OCI-LY7 (cell line): ENCODE measurements around the gene ZBED2. TPM values are rescaled to one million over a fixed set of nuclear protein-coding genes. Genes with fewer than 3 reads are reported as not detected.

Source experiments
- BruUV-seq: library from RNA; stranded (reverse); fragments of 400-500 nt; replicated peaks from 2 replicates; lab custom pipeline; 2021; lab: Mats Ljungman, UMichigan
- CTCF ChIA-PET: fragments of 300-600 bp; sonication (Branson Sonifier 250); formaldehyde crosslinking; loops from one replicate; lab custom pipeline; 2022; ENCODE audit warnings: antibody characterized with exemption; ENCODE audit not compliant: unreplicated experiment; lab: Charles Lee
- POLR2A ChIA-PET: fragments of 300-600 bp; sonication (Branson Sonifier 250); formaldehyde crosslinking; loops from one replicate; lab custom pipeline; 2022; ENCODE audit warnings: antibody characterized with exemption; lab: Charles Lee
- DNase-seq: peaks from one replicate; pipeline ENCODE4 v3.0.0-alpha.2; 2015; ENCODE audit warnings: low spot score
- H2AFZ ChIP-seq: fragments of 200-600 bp; sonication (generic), shearing (Covaris generic); 2 replicates; pipeline ENCODE4 v1.6.1; 2014; ENCODE audit warnings: mild to moderate bottlenecking, antibody characterized with exemption, low read length, moderate library complexity
- H3K27ac ChIP-seq: fragments of 200-600 bp; sonication (generic); 2 replicates; pipeline ENCODE4 v1.5.1; 2014; ENCODE audit warnings: mixed run types, low read depth, mild to moderate bottlenecking, moderate library complexity, low read length, inconsistent platforms; ENCODE audit not compliant: poor library complexity, severe bottlenecking
- H3K36me3 ChIP-seq: fragments of 200-600 bp; sonication (generic); 2 replicates; pipeline ENCODE4 v1.6.1; 2014; ENCODE audit warnings: mild to moderate bottlenecking, antibody characterized with exemption, low read length, moderate library complexity, mixed read lengths; ENCODE audit not compliant: insufficient read depth
- H3K4me1 ChIP-seq: fragments of 200-600 bp; sonication (generic); 2 replicates; pipeline ENCODE4 v1.5.1; 2014; ENCODE audit warnings: mild to moderate bottlenecking, low read length; ENCODE audit not compliant: insufficient read depth, poor library complexity, severe bottlenecking
- H3K4me2 ChIP-seq: fragments of 200-600 bp; sonication (generic); 2 replicates; pipeline ENCODE4 v1.6.1; 2014; ENCODE audit warnings: mild to moderate bottlenecking, low read length
- H3K4me3 ChIP-seq: fragments of 200-600 bp; sonication (generic); 2 replicates; pipeline ENCODE4 v1.5.1; 2014; ENCODE audit warnings: mild to moderate bottlenecking, low read depth, low read length; ENCODE audit not compliant: poor library complexity, severe bottlenecking
- H3K79me2 ChIP-seq: fragments of 200-600 bp; sonication (generic); 2 replicates; pipeline ENCODE4 v1.6.1; 2016; ENCODE audit warnings: low read depth, mild to moderate bottlenecking, low read length, moderate library complexity, mixed read lengths; ENCODE audit not compliant: insufficient read depth
- H3K9me2 ChIP-seq: fragments of 200-600 bp; sonication (generic); 2 replicates; pipeline ENCODE4 v1.6.1; 2016; ENCODE audit warnings: mild to moderate bottlenecking, low read length, mixed read lengths; ENCODE audit not compliant: insufficient read depth
- H3K9me3 ChIP-seq: fragments of 200-600 bp; sonication (generic); 2 replicates; pipeline ENCODE4 v1.6.1; 2014; ENCODE audit warnings: mild to moderate bottlenecking, mixed run types, low read length, mixed read lengths
- H4K20me1 ChIP-seq: fragments of 200-600 bp; sonication (generic); 2 replicates; pipeline ENCODE4 v1.6.1; 2014; ENCODE audit warnings: mild to moderate bottlenecking, antibody characterized with exemption, low read length, moderate library complexity, mixed read lengths; ENCODE audit not compliant: insufficient read depth
- CTCF ChIP-seq: fragments of 200-600 bp; sonication (generic); conservative IDR thresholded peaks from 2 replicates; pipeline ENCODE4 v1.5.1; 2014; ENCODE audit warnings: mild to moderate bottlenecking, antibody characterized with exemption, low read length, moderate library complexity, mixed read lengths
- EZH2phosphoT487 ChIP-seq: fragments of 200-600 bp; sonication (generic); IDR thresholded peaks from 2 replicates; pipeline ENCODE4 v1.6.1; 2018; ENCODE audit warnings: low read depth, borderline replicate concordance, mild to moderate bottlenecking, mixed run types, antibody characterized with exemption, low read length, moderate library complexity, mixed read lengths
- intact Hi-C: fragments of 100-400 bp; cut with micrococcal nuclease; formaldehyde crosslinking; loops from one replicate; pipeline ENCODE4 v1.10.0; 2022; ENCODE audit not compliant: unreplicated experiment
- total RNA-seq, 2 experiments: library from RNA; depleted of rRNA in 1 of 2; stranded (reverse); fragments of >200 nt in 1 of 2; shearing (Covaris generic) in 1 of 2; gene quantifications; 2 replicates each; pipeline ENCODE4 v1.2.3, GENCODE V29; 2014 to 2022

Gene ZBED2
- total RNA-seq, 2 experiments from 2014 or later: not detected

DNA sequence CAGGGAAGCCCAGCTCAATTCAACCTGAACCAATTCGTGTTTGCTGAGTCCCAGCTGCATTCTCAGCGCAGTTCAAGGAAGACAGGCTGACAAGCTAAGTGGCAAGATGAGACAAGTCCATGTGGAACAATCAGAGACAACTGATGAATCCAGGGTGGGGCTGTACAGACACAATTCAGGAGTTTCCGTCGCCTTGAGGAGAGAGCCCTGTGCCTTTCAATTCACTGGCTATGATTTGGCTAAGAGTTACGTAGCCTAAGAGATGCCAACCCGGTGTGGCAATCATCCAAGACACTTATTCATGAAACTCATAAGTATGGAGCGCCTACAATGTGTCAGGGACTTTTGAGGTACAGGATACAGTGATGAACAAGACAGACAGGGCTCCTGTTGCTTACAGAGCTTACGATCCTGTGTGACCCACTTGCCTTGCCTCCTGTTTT, 15.5 kb upstream of the ZBED2 start:
- Histone ChIP-seq H3K4me1 (peaks cover 7% of the 10 kb centered on the region), H3K27ac (no peak overlapping the region), H3K36me3 (no peaks in the 10 kb centered on the region), H3K4me2 (no peak overlapping the region), H3K79me2 (no peaks in the 10 kb centered on the region), H2AFZ (no peak overlapping the region), H3K9me2 (no peaks in the 10 kb centered on the region), H4K20me1 (no peaks in the 10 kb centered on the region), H3K4me3 (no peak overlapping the region), H3K9me3 (no peaks in the 10 kb centered on the region)
- DNase-seq: no peak
- no TSS peak for BruUV-seq
- TF ChIP-seq EZH2phosphoT487 (no peak), CTCF (no peak)
- intact Hi-C loops: no loop called here
- POLR2A ChIA-PET: no interaction called here
- CTCF ChIA-PET: no interaction called here

GRCh38 chr3:111610189-111610588, 15.0 kb upstream of the ZBED2 start:
- Histone ChIP-seq H2AFZ (no peak overlapping the region), H3K9me3 (no peaks in the 10 kb centered on the region), H3K4me3 (no peak overlapping the region), H3K9me2 (no peaks in the 10 kb centered on the region), H4K20me1 (no peaks in the 10 kb centered on the region), H3K36me3 (no peaks in the 10 kb centered on the region), H3K27ac (no peak overlapping the region), H3K4me2 (no peak overlapping the region), H3K4me1 (peaks cover 7% of the 10 kb centered on the region), H3K79me2 (no peaks in the 10 kb centered on the region)
- DNase-seq: peak; percentile 34
- TF ChIP-seq CTCF (no peak), EZH2phosphoT487 (no peak)
- ChIA-PET POLR2A (no interaction called here), CTCF (no interaction called here)
- intact Hi-C loops: no loop called here
- BruUV-seq: no TSS peak

GRCh38 chr3:111609700-111610099, 14.6 kb upstream of the ZBED2 start:
- Histone ChIP-seq H3K27ac (no peak overlapping the region), H3K9me2 (no peaks in the 10 kb centered on the region), H4K20me1 (no peaks in the 10 kb centered on the region), H3K4me2 (no peak overlapping the region), H2AFZ (no peak overlapping the region), H3K9me3 (no peaks in the 10 kb centered on the region), H3K4me3 (no peak overlapping the region), H3K36me3 (no peaks in the 10 kb centered on the region), H3K79me2 (no peaks in the 10 kb centered on the region), H3K4me1 (peaks cover 7% of the 10 kb centered on the region)
- intact Hi-C loops: no loop called here
- DNase-seq: no peak
- TF ChIP-seq EZH2phosphoT487 (no peak), CTCF (no peak)
- no TSS peak for BruUV-seq
- POLR2A ChIA-PET: no interaction called here
- CTCF ChIA-PET: no interaction called here
